Mucosa of rectum (tissue), 2 donors: ENCODE data around the gene FAM209B.
"Not testable (repeated sequence)": the region's sequence is repeated elsewhere in the genome, so short reads cannot be mapped to it uniquely, and the experiment has no call there.

ENCODE experiments used
- H3K27ac ChIP-seq, 2 donors: one replicate each; pipeline ENCODE4 v1.7.0; 2013; ENCODE audit warnings: inconsistent platforms in 2 of 2, low read depth in 2 of 2, low read length in 2 of 2
- H3K27me3 ChIP-seq, 2 donors: one replicate each; pipeline ENCODE4 v1.7.0; 2013; ENCODE audit warnings: low read length in 2 of 2; ENCODE audit not compliant: control insufficient read depth in 2 of 2, insufficient read depth in 2 of 2
- H3K36me3 ChIP-seq, 2 donors: one replicate each; pipeline ENCODE4 v1.7.0; 2013; ENCODE audit warnings: low read length in 2 of 2; ENCODE audit not compliant: control insufficient read depth in 2 of 2, insufficient read depth in 2 of 2
- H3K4me1 ChIP-seq, 2 donors: one replicate each; pipeline ENCODE4 v1.7.0; 2013; ENCODE audit warnings: low read length in 2 of 2, mild to moderate bottlenecking in 1 of 2; ENCODE audit not compliant: control insufficient read depth in 2 of 2, insufficient read depth in 2 of 2
- H3K4me3 ChIP-seq, 2 donors: one replicate each; pipeline ENCODE4 v1.7.0; 2013; ENCODE audit warnings: low read length in 2 of 2
- H3K9ac ChIP-seq, 2 donors: one replicate each; pipeline ENCODE4 v1.7.0; 2013; ENCODE audit warnings: low read length in 2 of 2, low read depth in 1 of 2, mild to moderate bottlenecking in 1 of 2
- H3K9me3 ChIP-seq, 2 donors: one replicate each; pipeline ENCODE4 v1.7.0; 2013; ENCODE audit warnings: low read length in 2 of 2; ENCODE audit not compliant: control insufficient read depth in 2 of 2
- donor health status: healthy.
- donor health status: Normal muscosa, but diverticular disease.

FAM209B gene, protein sequence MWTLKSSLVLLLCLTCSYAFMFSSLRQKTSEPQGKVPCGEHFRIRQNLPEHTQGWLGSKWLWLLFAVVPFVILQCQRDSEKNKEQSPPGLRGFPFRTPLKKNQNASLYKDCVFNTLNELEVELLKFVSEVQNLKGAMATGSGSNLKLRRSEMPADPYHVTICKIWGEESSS

DNA sequence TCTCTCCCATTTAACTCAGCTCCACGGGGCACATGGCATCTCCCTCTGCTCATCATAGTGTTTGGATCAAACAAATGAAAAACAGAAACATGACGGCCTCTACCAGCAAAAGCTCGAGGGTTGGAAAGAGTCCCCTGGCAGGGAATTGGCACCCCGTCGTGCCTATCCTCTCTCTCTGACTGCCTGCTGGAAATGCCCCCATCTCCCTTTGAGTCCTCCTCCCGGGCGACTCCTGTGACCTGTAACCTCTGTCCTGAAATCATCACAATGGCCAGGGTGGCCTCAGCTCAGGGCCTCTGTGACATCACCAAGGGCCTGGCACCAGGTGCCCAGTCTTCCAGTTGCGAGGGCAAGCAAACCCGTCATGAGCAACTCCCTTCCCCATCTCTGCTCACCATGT is at the start of gene FAM209B:
Gene FAM209B, plus strand, starts transcription at position 301 of the 400 bp plus-strand sequence. Its CDS starts 96 bp downstream, at position 397.
- H3K4me1 ChIP-seq, H3K9me3 ChIP-seq, H3K9ac ChIP-seq, H3K27me3 ChIP-seq, H3K4me3 ChIP-seq, H3K36me3 ChIP-seq, H3K27ac ChIP-seq: not testable (repeated sequence)

DNA sequence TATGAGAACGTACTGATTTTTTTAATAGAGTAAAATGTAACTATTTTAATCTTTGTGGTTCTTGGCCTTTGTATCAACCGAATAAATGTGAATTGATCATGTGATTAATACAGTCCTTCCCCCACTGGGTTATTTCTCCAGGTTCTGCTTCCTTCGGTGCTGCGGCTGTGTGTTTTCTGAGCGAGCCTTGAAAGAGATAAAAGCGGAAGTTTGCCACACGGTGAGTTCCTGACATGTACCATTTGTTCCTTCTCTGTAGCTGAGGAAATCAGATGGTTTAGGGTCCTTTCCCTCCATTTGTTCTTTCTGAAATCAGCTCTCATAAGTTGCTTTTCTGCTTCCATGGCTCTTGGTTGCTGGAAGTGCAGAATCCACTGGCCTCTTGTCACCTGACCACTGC is 49.1 kb upstream of the FAM209B start:
- Histone ChIP-seq H3K9ac (no peak overlapping the region), H3K4me1 (no peaks in the 10 kb centered on the region), H3K27me3 (no peaks in the 10 kb centered on the region), H3K4me3 (no peak overlapping the region), H3K27ac (peak overlapping the region in 1 of 2 donors; percentile 13), H3K36me3 (peaks cover 56 to 67% of the 10 kb centered on the region in 2 donors), H3K9me3 (no peaks in the 10 kb centered on the region)

DNA sequence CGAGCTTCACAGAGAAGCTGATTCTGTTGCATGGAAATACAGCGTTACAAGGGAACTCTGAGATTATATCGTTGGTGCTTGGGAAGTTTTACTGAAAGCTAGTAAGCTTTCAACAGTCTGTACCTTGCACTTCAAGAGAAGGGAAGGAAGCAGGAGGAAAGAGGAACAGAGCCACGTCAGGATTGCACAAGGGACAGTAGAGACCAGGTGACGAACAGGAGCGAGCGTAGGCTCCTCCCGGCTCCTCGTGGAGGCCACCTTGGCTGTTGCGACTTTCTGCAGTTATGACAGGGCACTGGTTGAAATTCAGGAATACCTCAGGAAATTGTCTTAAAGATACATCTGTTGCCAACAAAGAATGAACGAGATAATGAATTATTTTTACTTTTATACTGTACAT is 45.8 kb upstream of the FAM209B start:
- no peaks in the 10 kb centered on the region for H3K9me3 ChIP-seq
- no peak overlapping the region for H3K4me3 ChIP-seq
- H3K4me1 ChIP-seq: no peaks in the 10 kb centered on the region
- H3K27ac ChIP-seq: no peak overlapping the region
- H3K36me3 ChIP-seq: peaks cover 48 to 63% of the 10 kb centered on the region in 2 donors
- H3K9ac ChIP-seq: no peak overlapping the region
- no peaks in the 10 kb centered on the region for H3K27me3 ChIP-seq

DNA sequence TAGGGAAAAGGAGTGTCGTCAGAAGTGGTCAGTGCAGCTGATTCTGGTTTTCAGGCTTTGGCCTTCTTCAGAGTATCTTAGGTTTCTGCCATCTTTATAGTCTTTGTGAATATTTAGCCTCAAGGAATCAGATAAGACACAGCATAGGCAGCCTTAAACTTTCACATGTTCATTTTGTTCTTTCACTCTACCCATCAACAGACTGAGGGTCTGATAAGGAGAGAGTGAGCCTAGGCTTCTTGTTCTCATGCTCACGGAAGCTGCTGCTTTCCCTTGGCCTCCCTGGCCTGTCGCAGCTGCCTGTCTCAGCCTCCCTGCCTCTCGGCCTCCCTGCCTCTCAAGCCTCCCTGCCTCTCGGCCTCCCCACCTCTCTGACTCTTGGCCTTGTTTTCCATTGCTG is 44.5 kb upstream of the FAM209B start:
- H3K4me1 ChIP-seq: no peaks in the 10 kb centered on the region
- no peak overlapping the region for H3K4me3 ChIP-seq

DNA sequence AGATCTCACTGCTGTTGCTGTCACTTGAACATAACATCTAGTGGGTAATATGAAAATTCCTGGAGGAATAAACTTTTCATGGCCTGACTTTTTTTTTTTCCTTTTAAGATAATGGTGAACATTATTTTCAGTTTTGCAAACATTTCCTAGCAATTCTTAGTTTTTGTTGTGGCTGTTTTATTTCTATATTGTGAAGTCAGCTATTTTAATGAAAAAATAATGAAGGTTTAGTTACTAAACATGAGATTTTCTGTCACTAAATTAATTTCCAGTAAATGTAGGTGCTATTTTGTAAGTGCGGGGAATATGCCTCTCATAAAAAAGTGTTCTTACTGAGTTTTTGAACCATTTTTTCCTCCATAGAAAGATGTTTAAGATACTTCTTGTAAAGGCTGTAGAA is 31.9 kb upstream of the FAM209B start:
- peaks cover 15 to 21% of the 10 kb centered on the region in 2 donors for H3K36me3 ChIP-seq
- no peaks in the 10 kb centered on the region for H3K27me3 ChIP-seq
- H3K9ac ChIP-seq: no peak overlapping the region
- no peak overlapping the region for H3K27ac ChIP-seq
- no peak overlapping the region for H3K4me3 ChIP-seq
- H3K4me1 ChIP-seq: no peaks in the 10 kb centered on the region
- H3K9me3 ChIP-seq: no peaks in the 10 kb centered on the region

More for the DNA sequence above, 44.5 kb upstream of the FAM209B start:
- no peaks in the 10 kb centered on the region for H3K27me3 ChIP-seq
- no peaks in the 10 kb centered on the region for H3K9me3 ChIP-seq
- no peak overlapping the region for H3K27ac ChIP-seq
- H3K36me3 ChIP-seq: peaks cover 48 to 57% of the 10 kb centered on the region in 2 donors
- H3K9ac ChIP-seq: no peak overlapping the region

DNA sequence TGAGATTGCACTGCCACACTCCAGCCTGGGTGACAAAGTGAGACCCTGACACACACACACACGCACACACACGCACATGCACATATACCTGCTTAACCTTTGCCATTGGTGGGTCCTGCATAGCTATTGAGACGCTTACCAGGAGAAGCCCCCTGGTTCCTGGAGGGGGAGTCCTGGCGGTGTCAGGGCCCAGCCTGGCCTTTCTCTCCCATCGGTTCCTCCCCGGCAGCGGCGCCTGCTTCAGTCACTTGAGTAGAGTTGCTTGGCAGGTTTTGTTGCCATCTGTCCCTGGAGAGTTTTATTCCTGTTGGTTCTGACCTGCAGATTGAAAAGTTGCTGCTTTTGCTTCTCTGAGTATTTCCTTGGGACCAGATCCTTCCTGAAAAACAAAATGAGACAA is 29.1 kb upstream of the FAM209B start:
- Histone ChIP-seq H3K36me3 (peaks cover 11% of the 10 kb centered on the region in 2 donors), H3K4me3 (no peak overlapping the region), H3K27me3 (no peaks in the 10 kb centered on the region), H3K27ac (no peak overlapping the region), H3K4me1 (no peaks in the 10 kb centered on the region), H3K9ac (no peak overlapping the region), H3K9me3 (no peaks in the 10 kb centered on the region)

DNA sequence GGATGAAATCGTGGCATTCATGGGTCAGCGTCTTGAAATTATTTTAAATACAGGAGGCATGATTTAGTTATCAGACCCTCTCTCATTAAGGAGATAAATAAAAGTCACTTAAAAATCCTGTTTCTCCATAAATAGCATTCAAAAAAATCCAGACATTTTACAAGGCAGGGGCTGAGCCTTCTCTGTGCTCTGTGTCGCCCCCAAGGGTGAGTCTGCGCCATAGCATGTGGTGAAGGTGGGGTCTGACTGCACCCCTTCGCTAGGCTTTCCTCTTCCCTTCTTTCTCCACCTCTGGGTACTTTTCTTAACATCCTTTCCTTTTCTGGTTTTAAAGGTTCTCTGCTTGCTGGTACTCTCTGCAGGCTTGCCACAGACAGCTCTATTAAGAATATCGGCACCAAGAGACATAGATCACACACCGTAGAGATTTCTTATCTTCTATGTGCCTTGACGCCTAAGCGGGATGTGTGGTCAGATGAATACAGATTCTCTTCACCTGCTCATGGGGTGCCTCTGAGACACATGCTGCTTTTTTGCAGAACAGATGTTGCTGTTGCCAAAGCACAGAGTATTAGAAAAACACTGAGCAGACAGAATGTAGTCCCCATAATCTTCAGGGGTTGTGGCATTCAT is 28.6 kb upstream of the FAM209B start:
- Histone ChIP-seq H3K9ac (no peak overlapping the region), H3K4me1 (no peaks in the 10 kb centered on the region), H3K27ac (no peak overlapping the region), H3K9me3 (no peaks in the 10 kb centered on the region), H3K4me3 (no peak overlapping the region), H3K36me3 (peaks cover 11% of the 10 kb centered on the region in 2 donors), H3K27me3 (no peaks in the 10 kb centered on the region)

DNA sequence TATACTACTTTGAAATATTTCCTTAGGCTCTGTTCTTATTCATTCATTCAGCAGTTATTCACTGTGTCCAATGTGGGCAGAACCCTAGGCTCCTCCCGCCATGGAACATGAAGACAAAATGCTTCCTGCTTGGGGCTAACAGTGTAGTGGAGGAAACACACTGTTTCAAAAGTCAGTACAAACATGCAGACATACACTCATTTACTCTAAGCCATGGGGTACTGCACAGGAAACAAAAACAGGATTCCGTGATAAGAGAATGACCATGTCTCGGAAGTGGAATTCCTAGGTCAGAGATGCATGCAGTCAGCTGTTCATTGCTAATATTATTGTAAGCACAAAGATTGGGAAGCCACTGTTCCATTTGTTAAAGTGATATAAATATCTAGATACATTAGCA is 26.9 kb upstream of the FAM209B start:
- H3K9me3 ChIP-seq: no peaks in the 10 kb centered on the region
- peaks cover 11% of the 10 kb centered on the region in 2 donors for H3K36me3 ChIP-seq
- no peak overlapping the region for H3K27ac ChIP-seq
- H3K4me1 ChIP-seq: no peaks in the 10 kb centered on the region
- H3K4me3 ChIP-seq: no peak overlapping the region
- no peak overlapping the region for H3K9ac ChIP-seq
- H3K27me3 ChIP-seq: no peaks in the 10 kb centered on the region

DNA sequence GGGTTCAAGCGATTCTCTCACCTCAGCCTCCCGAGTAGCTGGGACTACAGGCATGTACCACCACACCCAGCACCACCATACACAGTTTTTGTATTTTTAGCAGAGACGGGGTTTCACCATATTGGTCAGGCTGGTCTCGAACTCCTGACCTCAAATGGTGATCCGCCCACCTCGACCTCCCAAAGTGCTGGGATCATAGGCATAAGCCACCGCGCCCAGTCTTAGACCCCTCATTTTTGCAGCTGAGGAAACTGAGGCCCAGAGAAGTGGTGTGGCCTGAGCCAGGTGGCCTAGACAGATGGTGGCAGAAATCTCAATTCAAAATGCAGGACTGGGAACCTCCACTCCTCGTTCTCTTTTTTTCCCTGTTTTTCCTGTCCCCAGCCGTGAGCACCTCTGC is 21.1 kb upstream of the FAM209B start:
- no peaks in the 10 kb centered on the region for H3K9me3 ChIP-seq
- H3K36me3 ChIP-seq: peaks cover 26 to 41% of the 10 kb centered on the region in 2 donors
- H3K9ac ChIP-seq: no peak overlapping the region
- no peaks in the 10 kb centered on the region for H3K27me3 ChIP-seq
- no peak overlapping the region for H3K4me3 ChIP-seq
- H3K4me1 ChIP-seq: no peaks in the 10 kb centered on the region
- H3K27ac ChIP-seq: no peak overlapping the region

DNA sequence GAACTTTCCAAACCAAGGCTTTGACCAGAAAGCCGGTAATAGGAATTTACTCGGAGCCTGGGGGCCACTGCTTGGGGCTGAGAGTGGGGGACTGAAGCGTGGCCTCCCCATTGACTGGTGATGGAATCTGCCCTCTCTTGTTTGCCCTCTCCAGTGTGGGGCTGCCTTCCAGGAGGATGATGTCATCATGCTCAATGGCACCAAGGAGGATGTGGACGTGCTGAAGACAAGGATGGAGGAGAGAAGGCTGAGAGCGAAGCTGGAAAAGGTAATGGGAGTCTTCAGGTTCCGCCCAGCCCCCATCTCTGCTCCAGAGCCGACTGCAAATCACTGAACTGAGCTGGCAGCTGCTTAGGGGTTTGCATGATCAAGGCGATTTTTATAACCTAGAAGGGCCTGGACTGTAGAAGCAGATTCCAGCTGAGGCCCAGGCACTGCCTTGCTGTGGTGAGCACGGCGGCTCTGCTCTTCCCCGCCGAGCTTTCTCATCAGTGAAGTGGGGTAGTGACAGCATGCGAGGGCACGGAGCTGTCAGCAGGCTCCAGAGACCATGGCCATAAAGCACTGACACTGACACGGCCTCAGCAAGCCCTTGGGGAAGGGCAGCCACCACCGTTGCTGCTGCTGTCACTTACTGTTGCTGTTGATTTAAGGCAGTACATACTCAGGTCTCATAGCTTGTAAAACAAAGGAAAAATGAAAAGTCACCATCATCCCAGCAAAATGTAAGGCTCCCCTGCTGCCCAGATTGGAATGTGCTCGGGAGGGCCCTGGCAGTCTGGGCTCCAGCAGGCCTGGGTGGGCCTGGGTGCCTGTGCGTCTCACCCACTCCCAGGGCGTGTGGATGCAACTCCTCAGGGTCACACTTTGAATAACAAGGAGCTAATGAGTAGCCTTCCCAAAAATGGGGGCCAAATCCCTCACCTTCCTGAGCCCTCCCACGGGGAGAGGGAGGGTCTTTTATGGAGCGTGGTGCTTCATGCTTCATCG is 19.6 kb upstream of the FAM209B start:
- Histone ChIP-seq H3K27me3 (no peaks in the 10 kb centered on the region), H3K27ac (no peak overlapping the region), H3K4me3 (no peak overlapping the region), H3K9ac (no peak overlapping the region), H3K9me3 (peaks cover 0 to under 1% of the 10 kb centered on the region in 2 donors), H3K36me3 (peaks cover 38 to 50% of the 10 kb centered on the region in 2 donors), H3K4me1 (no peaks in the 10 kb centered on the region)
